ENCODE results near the gene EPS8L1.
"Not testable (repeated sequence)": the region's sequence is repeated elsewhere in the genome, so short reads cannot be mapped to it uniquely, and the experiment has no call there.

The EPS8L1 gene

DNA sequence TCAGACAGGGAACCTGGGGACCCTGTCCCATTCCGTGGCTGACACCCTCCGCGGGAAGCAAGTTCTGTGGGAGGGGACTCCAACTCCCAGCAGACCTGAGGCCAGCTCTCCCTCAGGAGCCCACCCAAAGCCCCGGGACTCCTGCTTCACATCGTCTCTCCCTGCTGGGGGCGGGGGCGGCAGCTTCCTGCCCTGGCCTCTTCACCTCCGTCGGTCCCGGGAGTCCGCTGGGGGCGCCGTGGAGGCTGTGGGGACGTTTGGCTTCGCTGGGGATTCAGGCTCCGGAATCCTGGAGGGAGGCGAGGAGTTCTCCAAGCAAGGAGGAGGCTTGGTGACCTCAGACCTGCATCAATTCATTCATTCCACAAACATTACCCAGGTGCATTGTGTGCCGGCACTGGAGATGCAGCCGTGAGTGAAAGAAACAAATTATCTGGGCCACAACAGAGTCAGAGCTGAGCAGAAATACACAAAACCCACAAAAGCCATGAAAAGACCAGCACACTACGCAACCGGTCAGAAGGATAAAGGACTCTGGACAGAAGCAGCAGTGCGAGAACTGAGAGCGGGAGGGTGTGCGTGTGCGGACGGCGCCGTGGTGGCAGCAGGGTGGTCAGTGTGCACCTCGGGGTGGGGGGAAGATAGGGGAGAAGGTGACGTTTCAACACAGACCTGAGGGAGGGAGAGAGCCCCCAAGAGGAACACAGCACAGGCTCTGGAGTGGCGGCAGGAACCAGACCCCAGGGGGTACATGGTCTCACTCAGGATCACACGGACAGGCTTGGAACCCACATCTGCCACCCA, 19.0 kb downstream of the EPS8L1 start:
- H3K4me3 ChIP-seq (ENCODE audit: low read depth, low read length): no peak overlapping the region

DNA sequence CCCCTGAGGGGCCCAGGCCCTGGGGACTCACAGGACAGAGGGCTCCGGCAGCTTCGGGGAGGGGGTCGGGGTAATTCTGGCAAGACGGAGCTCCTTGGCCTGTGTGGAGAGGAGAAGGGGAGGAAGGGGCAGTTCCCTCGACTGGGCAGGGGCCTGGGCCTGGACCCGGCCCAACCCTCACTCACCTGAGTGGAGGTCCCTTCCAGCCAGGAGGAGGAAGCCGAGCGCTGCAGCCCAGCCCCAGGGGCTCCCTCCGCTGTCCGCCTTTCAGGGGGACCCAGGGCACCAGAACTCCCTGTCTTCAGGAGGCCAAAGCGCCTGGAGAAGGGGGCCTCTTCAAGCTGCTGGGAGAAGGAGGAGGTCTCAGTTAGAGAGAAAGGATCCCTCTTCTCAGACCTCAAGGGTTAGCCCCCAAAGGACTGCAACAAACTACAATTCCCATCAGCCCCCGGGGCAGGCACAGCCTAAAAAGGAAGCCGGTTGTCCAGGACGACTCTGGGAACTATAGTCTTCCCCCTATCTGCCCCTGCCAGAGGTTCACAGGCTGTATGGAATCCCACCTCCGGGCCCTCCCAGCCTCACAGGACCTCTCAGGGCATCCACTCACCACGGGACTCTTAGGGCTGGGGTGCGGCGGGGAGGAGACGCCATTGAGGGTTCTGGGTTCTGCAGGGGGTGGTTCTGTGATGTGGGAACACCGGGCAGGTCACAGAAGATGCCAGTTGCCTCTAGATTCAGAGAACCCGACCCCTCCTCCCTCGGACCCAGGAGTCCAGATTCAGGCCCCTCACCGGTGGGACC, 19.8 kb downstream of the EPS8L1 start:
- no peak overlapping the region for H3K4me3 ChIP-seq (ENCODE audit: low read depth, low read length)

DNA sequence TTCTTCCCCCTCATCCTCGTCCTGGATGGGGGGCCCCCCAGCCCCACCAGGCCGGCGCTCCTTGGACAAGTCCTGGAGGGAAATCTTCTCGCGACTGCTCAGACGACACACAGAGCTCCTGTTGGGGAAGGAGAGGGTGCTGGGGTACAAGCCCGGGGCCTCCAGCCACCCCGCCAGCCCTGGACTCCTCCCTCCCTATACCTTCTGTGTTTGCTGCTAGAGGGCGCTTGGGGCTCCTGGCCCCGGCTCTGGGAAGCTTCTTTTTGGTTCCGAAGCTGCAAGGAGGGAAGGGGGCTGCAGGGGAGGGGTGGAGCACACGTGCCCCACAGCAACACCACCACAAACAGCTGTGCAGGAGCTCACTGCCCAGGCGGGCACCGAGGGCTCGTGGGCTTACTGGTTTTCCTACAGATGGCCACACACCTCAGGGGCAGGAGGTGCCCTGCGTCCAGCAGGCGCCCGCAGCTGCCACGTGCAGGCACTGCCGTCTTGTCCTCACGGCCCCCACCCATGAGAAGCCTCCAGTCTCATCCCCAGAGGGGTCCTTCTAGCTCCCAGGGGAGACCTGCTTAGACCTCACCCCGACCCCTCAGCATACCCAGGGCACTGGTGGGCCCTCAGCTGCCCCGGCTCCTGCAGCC, 20.5 kb downstream of the EPS8L1 start:
- H3K4me3 ChIP-seq (ENCODE audit: low read depth, low read length): no peak overlapping the region

DNA sequence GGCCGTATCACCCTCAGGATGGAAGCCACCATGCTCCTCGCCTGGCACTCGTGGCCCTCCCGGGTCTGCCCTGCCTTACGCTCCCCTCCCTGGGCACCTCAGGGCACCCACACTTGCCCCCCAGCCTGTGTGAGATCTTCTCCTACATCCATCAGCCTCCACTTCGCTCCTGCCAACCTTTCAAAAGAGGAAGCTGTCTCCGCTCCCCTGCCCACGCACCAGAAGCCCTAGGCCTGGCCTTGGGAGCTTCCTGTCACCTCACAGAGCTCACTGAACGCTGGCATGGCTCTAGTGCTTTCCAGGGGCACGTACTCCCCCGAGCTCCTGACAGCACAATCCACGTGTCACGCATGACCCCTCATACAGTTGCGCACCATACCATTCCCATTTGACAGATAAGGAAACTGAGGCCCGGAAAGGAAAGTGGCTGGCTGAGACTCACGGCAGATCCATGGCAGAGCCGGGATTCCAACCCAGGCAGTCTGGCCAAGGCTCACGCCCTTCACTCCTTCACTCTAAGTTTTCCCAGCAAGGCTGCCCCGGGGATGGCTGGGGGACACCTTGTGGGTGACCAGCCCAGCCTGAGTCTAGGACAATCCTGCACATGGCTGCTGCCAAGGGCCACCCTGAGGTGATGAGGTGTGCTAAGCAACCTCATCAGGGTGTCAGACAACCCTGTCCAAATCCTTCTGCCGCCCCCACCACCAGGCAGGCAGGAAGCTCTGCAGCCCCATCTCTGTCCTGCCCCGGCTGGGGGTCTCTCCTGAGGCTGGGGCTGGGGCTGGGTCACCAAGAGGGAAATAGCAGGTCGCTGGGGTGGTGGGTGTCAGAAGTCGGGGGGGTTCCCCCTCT, 22.4 kb downstream of the EPS8L1 start:
- no peak overlapping the region for H3K4me3 ChIP-seq (ENCODE audit: low read depth, low read length)

DNA sequence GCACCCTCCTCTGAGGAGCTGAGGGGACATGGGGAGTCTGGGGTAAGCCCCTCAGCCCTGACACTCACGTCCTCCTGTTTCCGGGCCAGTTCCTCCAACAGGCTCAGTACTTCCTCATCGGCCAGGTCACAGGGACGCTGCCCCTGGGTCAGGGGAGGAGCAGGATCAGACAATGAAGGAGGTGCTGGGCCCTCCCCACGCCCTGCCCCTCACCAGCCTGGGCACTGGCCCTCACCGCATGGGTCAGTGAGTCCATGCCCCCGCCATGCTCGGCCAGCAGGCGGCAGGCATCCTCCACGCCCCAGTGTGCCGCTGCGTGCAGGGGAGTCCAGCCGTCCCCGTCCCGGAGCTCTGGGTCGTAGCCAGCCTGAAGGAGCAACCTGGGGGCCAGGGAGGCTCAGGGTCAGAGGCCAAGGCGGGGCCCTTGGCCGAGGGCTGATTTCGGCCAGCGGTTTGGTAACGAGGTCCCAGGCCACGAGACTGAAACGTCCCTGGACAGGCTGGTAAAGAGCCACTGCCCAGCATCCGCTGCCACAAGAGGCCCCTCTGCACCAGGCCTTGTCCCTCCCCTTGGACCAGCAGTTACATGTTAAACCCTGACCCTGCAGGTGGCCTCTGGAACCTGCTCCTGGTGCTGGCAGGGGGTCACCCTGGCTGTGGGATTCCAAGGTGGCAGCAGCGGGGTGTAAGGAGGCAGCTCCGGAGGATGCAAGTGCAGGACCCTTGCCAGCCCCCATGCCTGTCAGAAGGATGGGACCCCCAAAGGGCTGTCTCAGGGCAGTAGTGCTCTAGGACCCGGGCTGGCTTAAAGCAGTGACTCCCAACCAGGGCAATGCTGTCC, 23.3 kb downstream of the EPS8L1 start:
- no peak overlapping the region for H3K4me3 ChIP-seq (ENCODE audit: low read depth, low read length)

DNA sequence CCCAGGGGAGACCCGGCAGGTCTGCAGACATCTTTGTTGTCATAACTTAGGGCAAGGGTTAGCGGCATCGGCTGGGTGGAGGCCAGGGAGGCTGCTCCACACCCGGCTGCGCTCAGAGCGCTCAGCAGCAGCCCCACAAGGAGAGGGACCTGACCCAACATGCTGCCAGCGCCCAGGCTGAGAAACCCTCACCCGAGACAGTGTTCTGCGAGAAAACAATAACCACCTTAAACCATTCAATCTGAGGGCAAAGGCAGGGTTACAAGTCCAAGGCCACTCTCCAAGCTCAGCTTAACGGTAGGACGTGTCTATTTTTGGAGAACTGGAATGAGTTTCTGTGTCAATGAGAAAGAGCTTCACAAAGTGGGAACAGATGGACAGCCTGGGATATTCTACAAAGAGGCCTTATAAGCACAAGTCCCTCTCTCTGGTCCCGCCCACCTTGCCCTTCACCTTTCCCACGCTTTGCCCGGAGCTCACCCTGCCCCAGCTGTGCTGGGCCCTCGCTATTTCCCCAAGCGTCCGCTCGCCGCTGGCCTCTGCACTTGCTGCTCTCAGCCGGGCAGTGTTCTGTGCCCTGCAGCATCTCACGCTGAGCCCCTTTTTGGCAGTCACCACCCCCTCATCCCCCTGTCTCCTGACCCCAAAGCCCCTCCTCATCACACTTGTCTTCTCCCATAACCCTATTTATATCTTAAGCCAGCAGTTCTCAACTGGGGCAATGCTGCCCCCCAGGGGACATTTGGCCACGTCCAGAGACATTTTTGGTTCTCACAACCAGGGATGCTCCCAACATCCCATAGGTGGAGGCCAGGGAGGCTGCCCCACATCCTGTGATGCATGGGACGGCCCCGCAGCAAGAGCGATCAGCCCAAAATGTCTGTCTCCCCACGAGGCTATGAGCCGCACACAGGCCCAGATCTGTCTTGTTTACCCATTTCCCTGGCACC, 24.2 kb downstream of the EPS8L1 start:
- no peak overlapping the region for H3K4me3 ChIP-seq (ENCODE audit: low read depth, low read length)

DNA sequence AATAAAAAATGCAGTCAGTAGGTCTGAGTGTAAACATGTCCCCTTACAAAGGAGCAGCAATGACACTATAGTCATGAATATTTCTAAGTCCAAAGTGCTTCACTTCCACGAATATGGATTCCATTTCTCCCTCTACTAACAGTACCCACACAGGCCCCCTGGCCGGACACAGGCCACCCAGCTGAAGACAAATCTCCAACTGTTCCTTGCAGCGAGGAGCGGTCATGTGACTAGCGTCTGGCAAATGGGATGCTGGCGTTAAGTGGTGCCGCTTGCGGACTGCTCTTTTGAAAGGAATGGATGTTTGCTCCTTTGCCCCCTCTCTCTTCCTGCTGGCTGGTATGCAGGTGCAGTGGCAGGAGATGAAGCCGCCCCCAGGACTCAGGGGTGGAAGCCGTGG, 25.6 kb downstream of the EPS8L1 start:
- no peak overlapping the region for H3K4me3 ChIP-seq (ENCODE audit: low read depth, low read length)

DNA sequence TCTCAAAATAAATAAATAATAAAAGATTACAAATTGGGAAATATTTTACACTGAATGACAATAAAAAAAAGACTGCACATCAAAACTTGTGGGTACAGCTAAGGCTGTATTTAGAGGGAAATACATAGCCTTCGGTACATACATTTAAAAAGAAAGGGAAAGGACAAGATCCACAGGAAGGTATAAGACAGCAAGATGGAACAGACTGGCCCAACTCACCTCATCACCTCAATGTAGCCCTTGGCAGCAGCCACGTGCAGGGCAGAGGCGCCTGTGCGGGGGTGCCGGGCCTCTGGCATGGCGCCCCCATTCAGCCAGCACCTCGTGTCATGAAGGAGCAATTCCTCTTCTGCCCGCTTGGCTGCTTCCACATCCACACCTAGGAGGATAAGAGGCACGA, 27.5 kb downstream of the EPS8L1 start:
- no peak overlapping the region for H3K4me3 ChIP-seq (ENCODE audit: low read depth, low read length)

DNA sequence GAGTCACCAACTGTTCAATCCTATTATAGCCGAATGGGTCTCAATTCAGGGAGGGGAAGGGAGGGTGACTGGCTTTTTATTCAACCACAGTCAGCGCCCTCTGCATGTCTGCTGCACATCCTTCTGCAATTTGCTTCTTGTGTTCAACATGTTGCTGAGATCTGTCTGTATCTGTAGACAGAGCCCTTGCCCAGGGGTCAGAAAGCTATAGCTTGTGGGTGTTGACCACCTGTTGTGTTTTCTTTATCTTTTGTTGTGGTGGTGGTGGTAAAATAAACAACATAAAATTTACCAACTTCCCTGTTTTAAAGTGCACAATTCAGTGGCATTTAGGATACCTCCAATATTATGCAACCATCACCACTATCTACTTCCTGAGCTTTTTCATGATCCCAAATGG, 29.6 kb downstream of the EPS8L1 start:
- H3K4me3 ChIP-seq (ENCODE audit: low read depth, low read length): no peak overlapping the region

DNA sequence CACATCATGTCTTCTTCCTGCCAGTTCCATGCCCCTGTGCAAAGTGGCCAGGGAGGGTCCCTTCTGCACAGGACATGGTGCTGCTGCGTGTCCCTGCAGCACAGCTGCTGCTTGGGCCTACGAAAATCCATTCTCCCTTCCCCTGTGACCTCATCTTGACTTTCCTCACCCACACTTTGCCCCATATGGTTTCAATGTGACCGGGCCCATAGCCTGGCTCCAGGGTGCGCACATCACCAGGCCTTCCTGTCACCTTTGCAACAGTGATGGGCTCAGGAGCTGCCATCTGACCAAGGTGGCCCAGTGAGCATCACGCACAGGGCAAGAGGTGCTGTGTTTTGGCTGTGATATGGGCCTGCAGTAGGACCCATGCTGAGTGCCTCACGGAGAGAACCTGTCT, 30.9 kb downstream of the EPS8L1 start:
- no peak overlapping the region for H3K4me3 ChIP-seq (ENCODE audit: low read depth, low read length)

DNA sequence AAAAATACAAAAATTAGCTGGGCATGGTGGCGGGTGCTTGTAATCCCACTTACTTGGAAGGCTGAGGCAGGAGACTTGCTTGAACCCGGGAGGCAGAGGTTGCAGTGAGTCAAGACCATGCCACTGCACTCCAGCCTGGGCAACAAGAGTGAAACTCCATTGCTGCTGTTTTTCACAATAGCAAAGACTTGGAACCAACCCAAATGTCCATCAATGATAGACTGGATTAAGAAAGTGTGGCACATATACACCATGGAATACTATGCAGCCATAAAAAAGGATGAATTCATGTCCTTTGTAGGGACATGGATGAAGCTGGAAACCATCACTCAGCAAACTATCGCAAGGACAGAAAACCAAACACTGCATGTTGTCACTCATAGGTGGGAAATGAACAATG, 31.6 kb downstream of the EPS8L1 start:
- H3K4me3 ChIP-seq (ENCODE audit: low read depth, low read length): not testable (repeated sequence)

DNA sequence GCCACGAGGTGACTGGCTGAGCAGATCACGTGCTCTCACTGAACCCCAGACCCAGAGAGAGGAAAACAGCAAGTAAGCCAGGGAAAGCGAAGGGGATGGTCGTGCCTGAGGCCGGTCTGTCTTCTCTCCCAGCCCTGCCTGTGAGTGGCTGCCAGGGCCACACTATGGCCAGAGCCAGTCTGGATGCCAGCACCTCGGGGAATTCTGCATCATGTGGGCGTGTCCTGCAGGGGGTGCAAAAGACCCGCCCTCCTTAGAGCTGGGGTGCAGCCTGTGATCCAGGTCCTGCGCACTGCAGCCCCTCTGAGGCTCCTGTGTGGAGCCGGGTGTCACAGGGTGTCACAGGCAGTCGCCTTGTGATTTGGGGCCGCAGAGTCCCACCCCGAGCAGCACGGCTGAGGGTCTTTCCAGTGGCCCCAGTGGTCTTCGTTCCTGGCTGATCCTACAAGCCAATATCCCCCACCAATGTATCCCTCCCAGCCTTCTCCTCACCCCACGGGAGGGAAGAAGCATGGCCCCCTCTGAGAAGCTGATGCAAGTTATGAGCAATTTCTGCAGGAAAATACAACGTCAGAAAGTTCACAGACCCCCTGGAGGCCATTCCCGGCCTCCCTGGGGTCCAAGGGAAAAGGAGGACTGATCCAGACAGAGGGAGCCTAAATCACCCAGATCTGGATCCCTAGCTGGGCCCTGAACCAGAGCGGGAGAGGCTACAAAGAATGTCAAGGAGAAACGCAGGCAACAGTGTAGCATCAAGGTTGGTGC, 34.0 kb downstream of the EPS8L1 start:
- no peak overlapping the region for H3K4me3 ChIP-seq (ENCODE audit: low read depth, low read length)

DNA sequence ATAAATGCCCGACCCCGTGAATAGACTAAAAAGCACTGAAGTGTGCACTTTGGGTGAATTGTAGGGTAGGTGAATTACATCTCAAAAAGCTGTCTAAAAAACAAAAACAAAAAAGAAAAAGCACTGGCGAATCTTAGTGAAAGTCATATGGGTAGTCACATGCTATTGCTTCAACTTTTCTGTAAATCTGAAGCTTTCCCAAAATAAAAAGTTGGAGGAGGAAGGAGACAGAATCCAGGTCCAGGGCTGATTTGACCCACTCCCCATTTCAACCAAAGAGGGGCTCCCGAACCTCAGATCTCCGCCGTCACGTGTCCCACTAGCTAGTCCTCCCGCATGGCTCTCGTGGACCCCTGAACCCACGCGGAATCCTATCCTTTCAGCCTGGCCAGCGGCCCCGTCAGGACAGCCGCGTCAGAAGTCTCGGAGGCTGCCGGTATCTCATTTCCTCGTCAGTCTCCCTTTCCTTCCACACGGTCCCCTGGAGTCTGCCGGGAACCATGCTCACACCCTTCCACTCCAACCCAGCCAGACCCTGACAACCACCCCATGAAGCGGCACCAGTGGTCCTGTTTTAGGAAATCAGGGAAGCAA, 35.7 kb downstream of the EPS8L1 start:
- H3K4me3 ChIP-seq (ENCODE audit: low read depth, low read length): no peak overlapping the region

DNA sequence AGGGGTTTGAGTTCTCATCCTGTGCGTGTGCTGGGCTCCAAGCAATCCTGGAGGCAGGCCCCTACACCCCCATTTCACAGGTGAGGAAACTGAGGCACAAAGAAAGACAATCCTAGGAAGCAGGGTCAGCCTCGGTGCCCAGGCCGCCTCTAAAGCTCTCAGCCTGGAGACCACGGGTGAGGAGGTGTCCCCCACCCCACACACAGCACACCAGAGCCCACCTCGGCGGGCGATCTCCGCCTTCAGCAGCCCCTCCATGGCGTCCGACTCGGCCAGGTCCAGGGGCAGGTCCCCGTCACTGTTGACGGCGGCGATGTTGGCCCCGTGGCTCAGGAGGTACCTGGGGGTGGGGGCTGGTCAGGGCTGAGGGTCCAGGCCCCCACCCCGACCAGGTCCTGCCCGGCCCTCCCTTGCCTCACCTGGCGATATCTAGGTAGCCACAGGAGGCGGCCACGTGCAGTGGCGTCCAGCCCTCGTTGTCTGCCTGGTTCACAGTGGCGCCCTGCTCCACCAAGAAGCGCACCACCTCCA, 36.6 kb downstream of the EPS8L1 start:
- no peak overlapping the region for H3K4me3 ChIP-seq (ENCODE audit: low read depth, low read length)

DNA sequence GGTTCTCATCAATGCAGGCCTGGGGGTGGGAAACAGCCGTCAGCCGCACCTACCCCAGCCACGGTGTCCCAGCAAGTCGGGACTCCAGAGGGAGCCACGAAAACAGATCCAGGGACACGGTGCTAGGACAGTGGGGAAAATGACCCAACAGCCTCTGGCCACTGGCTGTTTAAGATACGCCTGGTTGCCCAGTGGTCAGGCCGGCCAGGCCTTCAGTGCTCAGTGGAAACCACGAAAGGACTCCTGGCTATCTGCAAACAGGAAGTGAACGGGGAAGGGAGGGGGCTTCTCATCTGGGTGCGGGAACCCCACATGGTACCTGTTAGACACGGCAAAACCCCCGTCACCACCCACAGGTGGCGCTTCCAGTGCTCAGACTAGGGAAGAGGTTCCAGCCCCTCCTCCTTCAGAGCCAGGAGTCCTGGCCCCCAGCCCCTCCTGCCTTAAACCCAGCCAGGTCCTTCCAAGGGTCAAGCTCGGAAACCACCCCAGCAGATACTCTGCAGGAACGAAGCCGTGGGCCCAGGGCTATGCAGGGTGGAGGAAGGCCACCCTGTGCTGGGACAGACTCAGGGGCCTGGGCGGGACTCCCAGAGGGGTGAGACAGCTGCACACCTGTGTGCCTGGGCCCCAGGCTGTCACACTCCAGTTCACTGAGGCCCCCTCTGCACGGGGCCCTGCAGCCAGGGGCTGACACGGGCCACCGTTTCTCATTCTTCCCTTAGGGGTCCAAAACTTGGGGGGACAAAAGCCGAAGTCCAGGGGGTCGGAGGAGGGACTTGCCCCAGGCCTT, 37.3 kb downstream of the EPS8L1 start:
- no peak overlapping the region for H3K4me3 ChIP-seq (ENCODE audit: low read depth, low read length)

DNA sequence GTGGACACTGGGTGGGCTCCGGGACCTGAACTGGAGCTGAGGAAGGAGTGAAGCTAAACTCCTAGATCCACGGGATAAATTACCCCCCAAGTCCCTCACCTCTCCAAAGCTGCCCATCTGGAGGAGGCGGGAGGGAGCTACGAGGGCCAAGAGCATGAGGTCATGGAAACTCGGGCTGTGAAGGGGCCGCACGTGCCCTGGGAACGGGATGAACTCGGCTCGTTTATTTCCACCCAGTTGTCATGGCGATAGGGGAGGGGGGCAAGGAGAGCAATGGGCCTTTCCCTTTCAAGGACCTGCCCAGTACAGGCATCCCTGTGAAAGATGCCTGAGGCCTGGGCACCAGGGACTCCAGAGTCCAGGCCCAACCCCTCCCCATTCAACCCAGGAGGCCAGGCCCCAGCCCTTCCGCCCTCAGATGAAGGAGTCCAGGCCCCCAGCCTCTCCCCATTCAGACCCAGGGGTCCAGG, 37.9 kb downstream of the EPS8L1 start:
- H3K4me3 ChIP-seq (ENCODE audit: low read depth, low read length): no peak overlapping the region
